Measurements from ENCODE around the gene PPARG.

The PPARG gene

DNA sequence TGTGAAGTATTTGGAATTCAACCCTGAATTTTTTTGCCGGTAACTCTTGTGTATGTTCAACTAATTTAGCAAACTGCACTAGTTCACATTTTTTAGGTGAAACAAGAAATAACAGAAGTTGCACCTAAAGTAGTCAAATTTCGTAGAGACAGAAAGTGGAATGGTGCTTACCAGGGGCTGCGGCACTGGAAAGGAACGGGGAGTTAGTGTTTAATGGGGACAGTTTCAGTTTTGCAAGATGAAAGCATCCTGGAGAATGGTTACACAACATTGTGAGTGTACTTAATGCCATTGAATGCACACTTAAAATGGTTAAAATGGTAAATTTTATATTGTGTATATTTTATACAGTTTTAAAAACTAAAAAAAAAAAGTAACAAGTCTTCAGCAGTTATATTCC, 27.4 kb downstream of the PPARG start:
- DNase-seq = no peak

DNA sequence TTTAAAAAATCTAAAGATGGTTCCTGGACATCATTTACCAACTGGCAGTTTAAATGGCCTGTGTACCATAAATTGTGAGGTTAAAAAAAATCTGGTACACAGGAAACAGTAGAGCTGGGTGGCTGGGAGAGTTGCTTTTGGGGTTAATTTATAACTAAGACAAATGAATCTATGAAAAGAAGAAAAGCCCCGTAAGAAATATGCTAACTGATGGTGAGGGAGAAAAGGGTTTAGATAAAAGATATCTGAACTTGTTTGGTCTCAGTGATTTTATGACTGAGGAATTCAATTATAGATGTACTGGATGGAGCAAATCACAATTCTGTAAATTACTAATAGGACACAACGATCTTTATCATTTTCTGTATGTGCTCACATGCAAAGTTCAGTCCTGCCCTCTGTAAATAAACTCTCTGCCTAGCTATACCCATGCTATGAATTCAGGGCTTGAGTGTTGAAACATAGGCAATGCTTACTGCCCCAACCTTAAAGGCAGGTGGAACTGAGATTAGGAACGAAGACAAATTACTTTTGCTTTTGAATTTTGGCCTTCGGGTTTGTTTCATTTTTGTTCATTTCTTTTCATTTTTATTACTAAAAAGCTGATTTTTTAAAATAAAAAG, 28.0 kb downstream of the PPARG start:
- no peak for DNase-seq

DNA sequence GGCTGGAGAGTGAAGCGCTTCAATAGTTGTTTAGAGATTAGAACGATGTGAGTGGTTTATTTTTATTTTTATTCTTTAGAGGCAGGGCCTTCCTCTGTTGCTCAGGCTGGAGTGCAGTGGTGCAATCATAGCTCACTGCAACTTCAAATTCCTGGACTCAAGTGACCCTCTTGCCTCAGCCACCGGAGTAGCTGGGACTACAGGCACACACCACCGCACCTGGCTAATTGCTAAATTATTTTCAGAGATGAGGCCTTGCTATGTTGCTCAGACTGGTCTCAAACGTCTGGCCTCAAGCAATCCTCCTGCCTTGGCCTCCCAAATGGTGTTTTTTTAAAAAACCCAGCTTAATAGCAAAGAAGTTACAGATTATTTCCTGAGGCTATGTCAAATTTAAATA, 29.0 kb downstream of the PPARG start:
- DNase-seq = no peak

DNA sequence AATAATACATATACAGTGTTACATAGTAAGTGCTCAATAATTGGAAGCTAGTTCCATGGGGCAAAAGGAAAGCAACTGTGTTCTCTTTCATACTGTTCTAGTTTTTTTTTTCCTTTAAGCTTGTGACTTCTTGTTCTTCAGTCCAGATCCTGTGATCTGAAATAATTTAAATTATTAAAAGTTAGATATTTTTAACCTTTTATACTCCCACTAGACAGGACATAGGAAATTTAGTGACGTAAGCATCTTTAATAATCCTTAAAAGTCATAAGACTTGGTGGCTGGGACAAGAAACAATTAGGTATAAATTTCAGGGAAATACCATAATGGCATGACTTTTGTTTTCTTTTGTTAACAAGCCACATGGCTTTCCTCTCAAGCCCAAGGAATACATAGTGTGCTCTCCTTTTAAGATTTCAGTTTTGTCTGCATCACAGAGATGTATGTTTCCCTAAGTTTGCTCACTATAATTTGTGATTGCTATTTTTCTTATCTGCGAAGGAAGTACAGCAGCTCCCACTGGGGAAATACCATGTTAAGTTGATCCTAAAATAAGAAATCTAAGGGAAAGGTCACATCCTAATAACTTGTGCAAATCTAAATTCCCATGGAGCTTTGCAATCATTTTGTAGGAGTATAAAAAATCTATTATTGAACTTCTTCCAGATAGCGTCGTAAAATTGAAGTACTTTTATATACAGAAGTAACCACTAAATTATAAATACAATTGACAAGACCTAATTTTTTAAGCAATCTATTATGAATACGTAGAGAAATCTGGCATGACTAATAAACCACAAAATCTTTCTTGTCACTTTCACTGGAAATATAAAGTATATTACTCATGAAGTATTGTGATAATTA, 30.1 kb downstream of the PPARG start:
- DNase-seq = no peak

DNA sequence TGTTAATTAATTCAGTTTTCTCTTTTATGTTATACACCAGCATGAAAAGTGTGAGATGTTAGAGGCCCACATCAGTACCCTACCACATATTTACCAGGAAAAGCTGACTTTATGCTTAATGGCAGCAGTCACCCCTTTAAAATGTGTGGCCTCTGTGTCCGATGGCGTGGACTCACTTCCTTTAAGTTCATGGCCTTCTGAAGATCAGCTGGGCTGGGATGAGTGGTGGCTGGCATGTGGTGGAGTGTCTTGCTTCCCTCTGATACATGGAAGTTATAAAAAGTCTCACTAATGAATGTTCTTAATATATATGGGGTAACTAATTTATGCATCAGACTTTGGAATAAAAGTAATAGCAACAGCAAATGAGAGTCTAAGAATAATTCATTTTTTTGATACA, 32.1 kb downstream of the PPARG start:
- no peak for DNase-seq

DNA sequence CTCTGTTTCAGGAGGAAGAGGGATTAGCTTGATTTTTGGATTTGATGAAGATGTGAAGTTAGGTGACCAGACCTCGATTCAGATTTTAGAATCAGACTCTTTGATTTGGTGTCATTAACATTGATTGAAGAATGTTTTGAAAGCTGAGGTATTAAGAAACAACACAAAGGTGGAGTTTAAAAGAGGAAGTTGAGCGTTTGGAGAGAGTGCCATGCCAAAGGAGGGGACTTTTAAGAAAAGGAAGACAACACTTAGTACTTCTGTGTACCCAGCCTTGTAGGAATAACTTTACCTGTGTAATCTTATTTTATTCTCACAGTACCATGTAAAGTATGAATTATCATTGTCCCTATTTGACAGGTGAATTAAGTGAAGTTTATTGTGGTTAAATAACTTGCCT, 34.4 kb downstream of the PPARG start:
- no peak for DNase-seq

DNA sequence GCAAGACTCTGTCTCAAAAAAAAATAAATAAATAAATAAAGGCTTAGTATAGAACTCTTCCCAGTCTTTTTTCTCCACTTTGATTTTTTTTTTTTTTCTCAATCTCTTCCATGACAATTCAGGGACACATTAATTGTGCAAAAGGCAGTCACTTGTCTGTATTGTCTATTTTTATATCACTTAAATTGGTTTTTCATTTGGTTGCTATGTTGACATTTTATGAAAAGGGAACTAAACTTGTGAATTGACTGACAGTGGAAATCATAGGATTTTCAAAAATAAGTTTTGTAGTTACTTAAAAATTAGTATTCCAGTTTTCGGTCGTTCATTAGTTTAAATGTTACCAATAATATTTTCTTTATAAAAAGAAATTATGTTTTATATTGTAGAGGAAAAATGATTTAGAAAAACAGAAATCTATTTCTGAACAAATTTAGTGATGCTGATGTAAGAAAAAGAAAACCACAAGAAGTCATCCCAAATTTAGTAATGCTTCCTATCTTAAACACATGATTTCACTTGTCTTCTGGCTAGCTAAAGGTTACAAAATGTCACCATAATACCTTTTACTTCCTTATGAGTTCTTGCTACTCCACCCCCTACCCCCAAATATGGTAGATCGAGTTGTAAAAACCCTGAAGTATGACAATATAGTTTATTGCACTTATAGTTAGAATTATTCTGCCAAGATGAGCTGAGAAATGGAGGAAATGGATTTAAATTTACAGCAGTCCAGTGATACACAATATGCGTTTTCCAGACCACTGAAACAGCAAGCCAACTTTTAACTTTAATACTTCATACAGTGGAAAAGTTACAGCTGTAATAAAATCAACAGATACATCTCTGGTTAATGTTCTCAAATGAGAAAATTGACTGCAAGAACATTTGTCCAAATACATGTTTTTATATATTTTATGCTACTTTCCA, 37.0 kb downstream of the PPARG start:
- no peak for DNase-seq

DNA sequence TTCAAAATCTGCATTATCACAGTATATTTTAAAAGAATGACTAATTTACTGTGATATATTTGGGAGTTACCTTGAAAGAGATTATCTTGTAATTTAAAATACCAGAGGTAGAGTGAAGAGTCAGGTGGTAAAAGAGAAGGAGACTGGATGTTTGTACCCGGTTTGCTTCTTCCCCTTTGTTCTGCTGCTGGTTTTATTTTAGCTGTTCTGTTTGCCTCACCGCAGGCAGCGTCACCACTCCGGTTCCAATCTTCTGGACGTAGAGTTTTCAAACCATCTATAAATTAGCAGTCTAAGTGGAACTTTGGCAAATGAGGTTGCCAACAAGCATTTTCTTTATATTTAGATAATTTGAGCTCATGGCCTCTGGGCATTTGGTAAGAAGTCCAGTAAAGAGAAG, 38.2 kb downstream of the PPARG start:
- no peak for DNase-seq

DNA sequence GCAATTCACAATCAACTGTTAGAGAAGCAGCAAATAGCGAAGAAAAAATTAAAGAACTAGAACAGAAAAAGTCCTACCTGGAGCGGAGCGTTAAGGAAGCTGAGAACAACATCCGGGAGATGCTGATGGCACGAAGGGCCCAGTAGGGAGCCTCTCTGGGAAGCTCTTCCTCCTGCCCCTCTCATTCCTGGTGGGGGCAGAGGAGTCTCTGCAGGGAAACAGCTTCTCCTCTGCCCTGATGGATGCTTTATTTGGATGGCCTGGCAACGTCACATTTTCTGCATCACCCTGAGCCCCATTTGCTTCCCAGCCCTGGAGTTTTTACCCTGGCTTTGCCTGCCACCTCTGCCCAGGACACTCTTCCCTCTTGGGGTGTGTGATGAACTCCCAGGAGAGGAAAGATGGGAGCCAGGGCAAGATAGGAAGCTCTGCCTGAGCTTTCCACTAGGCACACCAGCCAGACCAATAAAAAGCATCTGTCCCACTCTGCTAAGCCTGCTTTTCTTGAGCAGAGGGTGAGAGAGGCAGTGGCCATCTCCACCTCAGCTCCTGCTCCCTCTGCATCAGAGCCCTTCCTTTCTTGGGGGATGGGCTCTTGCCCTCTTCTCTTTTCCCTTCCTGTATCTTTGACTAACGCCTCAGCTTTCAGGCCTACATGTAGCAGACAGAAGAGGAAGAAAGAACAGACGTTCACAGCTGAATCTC, 39.4 kb downstream of the PPARG start:
- no peak for DNase-seq

DNA sequence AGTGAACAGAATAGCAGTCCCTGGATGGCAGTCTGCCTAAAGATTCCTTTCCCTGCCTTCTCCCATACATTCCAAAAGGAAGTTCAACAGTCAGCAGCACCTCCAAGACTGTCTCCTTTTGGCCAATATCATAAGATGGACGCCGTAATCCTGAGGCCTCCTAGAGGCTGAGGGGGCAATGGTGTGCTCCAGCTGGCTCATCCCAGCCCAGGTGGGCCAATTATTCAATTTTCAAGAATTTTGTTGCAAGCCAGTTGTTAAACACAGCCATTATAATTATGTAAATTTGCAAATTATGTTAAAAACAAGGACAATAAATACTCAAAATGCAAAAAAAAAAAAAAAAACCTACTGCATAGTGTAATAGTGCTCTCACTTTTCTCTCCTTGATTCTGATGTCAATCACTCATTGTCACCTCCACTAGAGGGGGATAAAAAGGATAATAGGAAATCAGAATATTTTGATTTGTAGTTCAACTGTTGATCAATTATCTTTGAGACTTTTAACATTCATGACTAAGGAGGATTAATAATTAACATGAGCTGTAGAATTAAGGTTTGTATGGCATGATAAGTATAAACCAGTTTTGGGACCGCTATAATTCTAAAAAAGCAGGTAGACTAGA, 40.1 kb downstream of the PPARG start:
- DNase-seq = no peak

DNA sequence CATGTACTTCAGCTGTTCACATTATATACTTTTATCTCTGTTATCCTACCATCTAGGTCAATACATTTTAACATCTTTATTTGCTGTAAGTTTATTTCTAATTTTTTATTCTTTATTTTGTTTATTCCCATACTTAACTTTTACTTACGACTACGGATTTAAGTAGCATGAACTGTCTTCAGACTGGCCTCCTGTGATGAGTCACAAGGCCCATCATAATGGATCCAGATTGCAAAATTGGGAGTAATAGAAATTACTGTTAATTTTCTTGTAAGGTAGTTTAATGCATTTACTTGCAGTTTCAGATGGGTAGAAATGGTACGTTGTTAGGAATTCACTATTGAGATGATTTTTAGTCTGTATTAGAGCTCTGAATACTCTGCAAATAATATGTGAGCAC, 45.9 kb downstream of the PPARG start:
- DNase-seq = no peak

DNA sequence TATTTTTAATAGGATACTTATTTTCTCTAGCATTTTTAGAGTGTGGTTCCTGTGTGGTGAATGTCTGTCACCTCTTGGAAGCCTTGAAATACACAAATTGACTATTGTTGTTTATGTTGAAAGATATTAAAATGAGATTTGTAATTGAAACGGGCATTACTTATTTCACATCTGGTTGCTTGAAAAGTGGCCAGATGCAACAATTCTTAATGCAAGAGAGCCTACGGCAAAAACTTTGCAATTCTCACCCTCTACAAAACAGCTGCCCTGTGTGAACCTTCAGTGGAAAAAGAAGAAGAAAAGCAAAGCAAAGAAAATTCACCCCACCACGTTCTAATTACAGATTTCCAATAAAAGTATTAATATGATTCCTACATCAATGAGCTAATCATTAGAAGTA, 46.6 kb downstream of the PPARG start:
- DNase-seq = no peak

DNA sequence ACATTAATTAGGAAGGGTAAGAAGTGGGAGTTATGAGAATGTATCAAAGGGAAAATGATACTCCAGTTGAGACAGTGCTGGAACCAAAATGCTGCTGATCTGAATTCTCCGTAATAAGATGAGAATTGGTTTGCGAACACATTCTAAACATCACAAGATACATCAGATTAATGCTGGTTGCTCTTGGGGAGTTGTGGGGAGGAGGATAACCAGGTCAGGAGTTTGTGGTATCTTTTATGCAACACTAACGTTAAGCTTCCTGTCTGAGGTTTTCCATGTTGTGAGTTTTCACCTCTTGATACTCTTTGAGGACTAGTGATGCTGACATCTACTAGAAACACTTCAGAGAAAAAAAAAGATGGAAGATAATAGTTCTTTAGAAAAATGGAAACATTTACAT, 47.2 kb downstream of the PPARG start:
- no peak for DNase-seq

DNA sequence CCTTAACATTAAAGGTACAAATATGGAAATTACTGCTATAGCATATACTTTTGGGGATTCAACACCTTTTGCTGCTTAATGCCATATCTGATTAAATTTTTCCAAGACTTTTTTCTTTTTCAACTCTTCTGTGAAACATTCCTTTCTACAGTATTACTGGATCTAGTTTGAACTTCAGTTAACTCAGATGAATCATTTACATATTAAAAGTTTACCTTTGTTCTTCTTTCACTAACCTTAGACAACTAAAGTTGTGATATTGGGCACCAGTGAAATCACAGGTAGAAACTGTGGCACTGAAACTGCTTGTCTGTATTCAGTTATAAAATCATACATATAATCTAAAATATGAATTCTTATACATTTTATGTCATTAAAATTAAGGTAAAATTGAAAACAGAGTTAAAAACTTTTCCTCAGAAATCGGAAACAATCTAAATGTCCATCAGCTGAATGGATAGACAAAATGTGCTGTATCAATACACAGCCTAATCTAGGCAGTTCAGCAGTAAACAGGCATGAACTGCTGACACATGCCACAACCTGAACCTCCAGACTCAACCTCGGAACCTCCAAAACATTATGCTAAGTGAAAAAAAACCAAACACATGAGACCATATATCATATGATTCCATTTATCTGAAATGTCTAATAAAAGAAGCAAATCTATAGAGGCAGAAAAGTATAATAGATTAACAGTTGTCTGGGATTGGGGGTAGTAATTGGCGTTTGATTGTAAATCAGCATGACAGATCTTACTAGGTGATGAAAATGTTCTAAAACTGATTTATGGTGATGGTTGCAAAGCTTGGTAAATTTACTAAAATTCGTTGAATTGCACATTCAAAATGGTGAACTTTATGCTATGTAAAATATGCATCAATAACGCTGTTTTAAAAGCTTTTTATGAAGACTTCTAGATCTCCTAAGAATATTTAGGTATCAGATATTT, 50.0 kb downstream of the PPARG start:
- no peak for DNase-seq

DNA sequence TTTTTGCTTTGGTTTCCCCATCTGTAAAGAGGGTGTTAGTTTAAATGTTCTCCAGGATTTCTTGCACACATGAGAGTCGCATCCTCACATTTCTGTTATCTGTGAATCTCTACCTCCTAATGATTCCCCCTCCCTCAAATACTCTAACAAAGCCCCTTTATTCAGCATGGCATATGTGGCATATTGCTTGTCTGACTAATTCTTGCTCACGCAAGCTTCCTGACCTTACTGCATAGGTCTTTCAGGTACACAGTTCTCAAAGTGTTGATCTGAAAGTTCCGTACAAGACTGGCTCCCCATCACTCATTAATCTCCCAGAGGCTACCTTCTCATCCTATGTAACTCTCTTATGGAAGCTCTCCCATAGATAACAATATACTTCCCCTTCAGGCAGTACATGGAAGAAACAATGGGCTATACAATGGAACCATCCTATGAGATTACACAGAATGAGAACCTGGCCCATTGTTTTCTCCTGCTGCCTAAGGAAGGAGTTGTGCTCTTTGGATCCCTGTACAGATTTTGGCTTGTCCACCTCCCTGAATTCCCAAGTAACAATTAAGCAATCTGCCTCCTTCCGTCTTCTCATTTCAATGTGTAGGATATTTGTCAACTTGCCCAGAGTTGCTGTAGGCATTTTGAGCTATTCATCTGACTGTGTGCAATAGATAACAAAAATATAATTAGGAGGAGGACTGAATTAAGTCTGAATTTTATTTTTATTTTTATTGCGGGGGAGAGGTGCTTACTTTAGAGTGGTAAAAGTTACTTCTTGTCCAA, 51.0 kb downstream of the PPARG start:
- DNase-seq = no peak

DNA sequence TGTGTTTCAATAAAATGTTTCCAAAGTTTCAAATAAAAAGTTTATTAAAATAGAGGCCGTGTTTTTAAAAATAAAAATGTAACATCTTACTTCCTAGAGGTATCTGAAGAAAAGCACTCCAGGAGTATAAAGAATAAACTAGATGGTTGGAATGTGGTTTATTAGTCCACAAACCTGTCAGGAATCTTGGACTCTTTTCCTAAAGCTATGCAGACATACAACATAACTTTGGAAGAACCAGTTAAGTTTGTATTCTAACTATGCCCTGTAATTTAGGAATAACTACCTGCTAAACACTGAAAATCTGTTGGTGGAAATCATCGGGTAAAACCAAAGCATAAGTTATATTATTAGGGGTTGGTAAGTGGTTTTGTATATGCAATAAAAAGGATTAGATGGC, 51.6 kb downstream of the PPARG start:
- DNase-seq = no peak

DNA sequence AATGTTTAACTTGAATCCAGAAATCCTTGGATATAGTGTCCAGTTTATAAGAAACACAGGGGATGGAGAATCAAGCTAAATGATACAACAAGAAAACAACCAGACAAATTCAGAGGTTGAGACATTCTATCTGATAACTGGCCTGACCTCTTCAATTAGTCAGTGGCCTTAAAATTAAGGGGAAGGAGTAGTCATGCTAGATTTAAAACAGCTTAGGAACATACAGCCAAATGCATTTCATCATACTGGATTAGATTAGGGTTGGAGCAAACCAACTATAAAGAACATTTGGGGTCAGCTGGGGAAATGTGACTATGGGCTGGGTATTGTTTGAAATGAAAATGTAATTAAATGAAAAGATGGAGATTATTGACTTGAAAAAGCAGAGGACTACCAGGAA, 53.3 kb downstream of the PPARG start:
- no peak for DNase-seq

DNA sequence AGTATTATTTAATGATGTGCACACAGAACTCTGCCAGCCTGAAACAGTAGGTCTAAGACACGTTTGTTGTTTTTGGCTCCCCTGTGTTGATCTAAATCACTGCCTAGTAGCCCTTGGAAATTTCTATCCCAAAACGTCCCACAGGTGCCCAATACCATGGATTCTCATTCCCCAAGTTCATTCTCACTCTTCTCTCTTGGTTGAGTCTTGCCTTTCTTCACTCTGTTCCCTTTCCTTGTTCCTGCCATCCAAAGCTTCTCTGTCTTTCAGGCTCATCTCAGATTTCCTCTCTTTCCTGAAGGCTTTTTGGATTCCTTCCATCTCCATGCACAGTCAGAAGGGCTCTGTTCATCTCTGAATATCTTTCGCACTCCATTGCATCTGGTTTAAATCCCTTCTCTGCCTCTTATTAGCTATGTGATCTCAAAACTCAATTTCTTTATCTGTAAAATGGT, 54.2 kb downstream of the PPARG start:
- no peak for DNase-seq

DNA sequence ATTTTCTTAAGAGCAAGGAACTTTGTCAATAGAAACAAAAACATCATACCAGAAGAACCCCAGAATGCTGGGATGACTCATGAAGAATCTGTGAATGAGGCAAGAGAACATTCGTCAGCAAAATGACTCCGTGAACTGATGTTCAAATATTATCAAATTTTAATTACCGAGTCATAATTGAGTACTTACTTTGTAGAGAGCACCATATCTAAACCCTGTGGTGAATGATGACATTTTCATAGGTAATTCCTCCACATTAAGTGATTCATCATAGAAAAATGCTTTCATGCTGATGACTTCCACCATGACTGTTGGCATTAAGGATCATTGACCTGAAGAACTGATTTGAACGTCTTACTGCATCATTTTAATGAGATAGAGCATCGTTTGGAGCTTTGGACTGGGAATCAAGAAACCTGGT, 56.3 kb downstream of the PPARG start:
- DNase-seq = no peak

All from right forelimb (tissue), 1 donor.